Breast epithelium (tissue), 3 donors: ENCODE data around the gene TLL2.

Experiments used
- POLR2A ChIP-seq: fragments of 450-650 bp; IDR thresholded peaks from one replicate; pipeline ENCODE4 v1.6.1; 2016; ENCODE audit warnings: antibody characterized with exemption, mild to moderate bottlenecking, moderate library complexity
- TF ChIP-seq, protein P1 (sequence below), 3 donors: fragments of 450-650 bp; IDR thresholded peaks; one replicate each; pipeline ENCODE4 v1.5.1; 2016 to 2017; ENCODE audit warnings: antibody characterized with exemption in 3 of 3, mild to moderate bottlenecking in 3 of 3, moderate library complexity in 3 of 3

DNA sequence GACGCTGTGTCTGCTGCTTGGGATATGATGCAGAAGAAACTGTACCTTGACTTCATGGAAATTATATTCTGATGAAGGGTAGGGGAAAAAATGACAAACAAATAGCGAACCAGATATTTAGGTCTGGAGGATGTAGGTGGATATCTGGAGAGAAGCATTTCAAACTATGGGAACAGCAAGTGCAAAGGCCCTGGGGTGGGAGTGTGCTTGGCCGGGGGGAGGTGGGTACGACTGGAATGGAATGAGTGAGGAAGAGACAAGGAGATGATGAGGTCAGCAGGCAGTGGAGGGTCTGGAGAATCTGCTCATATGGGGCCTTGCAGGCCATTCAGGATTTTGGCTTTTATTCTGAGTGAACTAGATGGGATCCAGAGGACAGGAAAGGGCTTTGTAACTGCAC lies 65.2 kb downstream of the TLL2 start:
- no peak for TF ChIP-seq POLR2A
- TF ChIP-seq, protein P1, sequence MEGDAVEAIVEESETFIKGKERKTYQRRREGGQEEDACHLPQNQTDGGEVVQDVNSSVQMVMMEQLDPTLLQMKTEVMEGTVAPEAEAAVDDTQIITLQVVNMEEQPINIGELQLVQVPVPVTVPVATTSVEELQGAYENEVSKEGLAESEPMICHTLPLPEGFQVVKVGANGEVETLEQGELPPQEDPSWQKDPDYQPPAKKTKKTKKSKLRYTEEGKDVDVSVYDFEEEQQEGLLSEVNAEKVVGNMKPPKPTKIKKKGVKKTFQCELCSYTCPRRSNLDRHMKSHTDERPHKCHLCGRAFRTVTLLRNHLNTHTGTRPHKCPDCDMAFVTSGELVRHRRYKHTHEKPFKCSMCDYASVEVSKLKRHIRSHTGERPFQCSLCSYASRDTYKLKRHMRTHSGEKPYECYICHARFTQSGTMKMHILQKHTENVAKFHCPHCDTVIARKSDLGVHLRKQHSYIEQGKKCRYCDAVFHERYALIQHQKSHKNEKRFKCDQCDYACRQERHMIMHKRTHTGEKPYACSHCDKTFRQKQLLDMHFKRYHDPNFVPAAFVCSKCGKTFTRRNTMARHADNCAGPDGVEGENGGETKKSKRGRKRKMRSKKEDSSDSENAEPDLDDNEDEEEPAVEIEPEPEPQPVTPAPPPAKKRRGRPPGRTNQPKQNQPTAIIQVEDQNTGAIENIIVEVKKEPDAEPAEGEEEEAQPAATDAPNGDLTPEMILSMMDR (IDR thresholded peaks at IDR 0.05): no peak
